SK-N-SH treated with all-trans-retinoic acid at 6 μM for 48 hours (cell line): ENCODE results near the gene NME7.

Source experiments
- ATAC-seq: fragments of 200-7000 bp; cut with Tn5 transposase; 3 replicates; pipeline ENCODE4 v1.9.1; 2020; ENCODE audit warnings: mild to moderate bottlenecking, moderate library complexity
- ARNTL ChIP-seq: fragments of 450-650 bp; formaldehyde crosslinking; IDR thresholded peaks from 2 replicates; pipeline ENCODE4 v1.5.0; 2020; ENCODE audit warnings: low read depth, mild to moderate bottlenecking, moderate library complexity, borderline replicate concordance
- BACH2 ChIP-seq: fragments of 250-450 bp; sonication (Bioruptor Pico); IDR thresholded peaks from 2 replicates; pipeline ENCODE4 v1.9.0; 2021; ENCODE audit warnings: mild to moderate bottlenecking, borderline replicate concordance
- CREB5 ChIP-seq: fragments of 250-450 bp; sonication (Bioruptor Pico); IDR thresholded peaks from 2 replicates; pipeline ENCODE4 v1.5.1; 2020; ENCODE audit warnings: low read depth, mild to moderate bottlenecking, moderate library complexity
- CSDC2 ChIP-seq: fragments of 250-450 bp; sonication (Bioruptor Pico); IDR thresholded peaks from 2 replicates; pipeline ENCODE4 v1.5.0; 2020; ENCODE audit warnings: mild to moderate bottlenecking, moderate library complexity
- CSRNP3 ChIP-seq: fragments of 250-450 bp; sonication (Bioruptor Pico); IDR thresholded peaks from 2 replicates; pipeline ENCODE4 v1.5.1; 2021; ENCODE audit warnings: mild to moderate bottlenecking, moderate library complexity
- ESRRG ChIP-seq: fragments of 250-450 bp; sonication (Bioruptor Pico); IDR thresholded peaks from 2 replicates; pipeline ENCODE4 v1.6.1; 2021; ENCODE audit warnings: mild to moderate bottlenecking
- GLIS3 ChIP-seq: fragments of 250-450 bp; sonication (Bioruptor Pico); IDR thresholded peaks from 2 replicates; pipeline ENCODE4 v1.5.0; 2020; ENCODE audit warnings: mild to moderate bottlenecking, moderate library complexity
- ISL1 ChIP-seq: fragments of 250-450 bp; sonication (Bioruptor Pico); IDR thresholded peaks from 2 replicates; pipeline ENCODE4 v2.1.2; 2022; ENCODE audit warnings: mild to moderate bottlenecking, moderate library complexity
- OSR1 ChIP-seq: fragments of 250-450 bp; sonication (Bioruptor Pico); IDR thresholded peaks from 2 replicates; pipeline ENCODE4 v1.8.0; 2022; ENCODE audit warnings: moderate library complexity, mild to moderate bottlenecking, inconsistent platforms
- POU6F1 ChIP-seq: fragments of 250-450 bp; sonication (Bioruptor Pico); IDR thresholded peaks from 2 replicates; pipeline ENCODE4 v1.8.0; 2021; ENCODE audit warnings: low read depth, mild to moderate bottlenecking, moderate library complexity, borderline replicate concordance
- PPARA ChIP-seq: fragments of 250-450 bp; sonication (Bioruptor Pico); IDR thresholded peaks from 2 replicates; pipeline ENCODE4 v1.5.0; 2020; ENCODE audit warnings: mild to moderate bottlenecking, borderline replicate concordance
- RARB ChIP-seq: fragments of 250-450 bp; sonication (Bioruptor Pico); IDR thresholded peaks from 2 replicates; pipeline ENCODE4 v1.8.0; 2021; ENCODE audit warnings: mild to moderate bottlenecking, moderate library complexity
- SNAI2 ChIP-seq: fragments of 250-450 bp; sonication (Bioruptor Pico); IDR thresholded peaks from 2 replicates; pipeline ENCODE4 v1.5.0; 2020; ENCODE audit warnings: mild to moderate bottlenecking, moderate library complexity
- TOX ChIP-seq: fragments of 250-450 bp; sonication (Bioruptor Pico); IDR thresholded peaks from 2 replicates; pipeline ENCODE4 v1.8.0; 2021; ENCODE audit warnings: mild to moderate bottlenecking, moderate library complexity, borderline replicate concordance
- TSHZ2 ChIP-seq: fragments of 250-450 bp; sonication (Bioruptor Pico); IDR thresholded peaks from 2 replicates; pipeline ENCODE4 v1.5.0; 2020; ENCODE audit warnings: mild to moderate bottlenecking, moderate library complexity
- ZFP3 ChIP-seq: fragments of 250-450 bp; sonication (Bioruptor Pico); IDR thresholded peaks from 2 replicates; pipeline ENCODE4 v1.5.0; 2020; ENCODE audit warnings: mild to moderate bottlenecking, moderate library complexity
- ZFP30 ChIP-seq: fragments of 450-650 bp; formaldehyde crosslinking; IDR thresholded peaks from 2 replicates; pipeline ENCODE4 v1.5.0; 2022; ENCODE audit warnings: mild to moderate bottlenecking, moderate library complexity
- ZNF565 ChIP-seq: fragments of 450-650 bp; formaldehyde crosslinking; conservative IDR thresholded peaks from 2 replicates; pipeline ENCODE4 v1.5.0; 2020; ENCODE audit warnings: low read depth, mild to moderate bottlenecking, moderate library complexity
- ZNF70 ChIP-seq: fragments of 450-650 bp; formaldehyde crosslinking; IDR thresholded peaks from 2 replicates; pipeline ENCODE4 v1.5.0; 2020; ENCODE audit warnings: mild to moderate bottlenecking, moderate library complexity
- ZNF8 ChIP-seq: fragments of 450-650 bp; formaldehyde crosslinking; IDR thresholded peaks from 2 replicates; pipeline ENCODE4 v1.5.0; 2020; ENCODE audit warnings: mild to moderate bottlenecking, moderate library complexity

The NME7 gene

GRCh38 chr1:169196161-169196560 is 171.4 kb downstream of the NME7 start:
- no peak for ATAC-seq

GRCh38 chr1:169193191-169193850 is 174.3 kb downstream of the NME7 start:
- no peak for TF ChIP-seq PPARA (CRISPR knock-in tag)
- TF ChIP-seq OSR1 (CRISPR knock-in tag), result no peak
- no peak for TF ChIP-seq ARNTL
- TF ChIP-seq ISL1 (CRISPR knock-in tag), result no peak
- TF ChIP-seq, all 23 proteins: peak for 0
- ATAC-seq, result 0 out of 3 replicates have a peak, but pooled peaks have one; percentile 22

More at GRCh38 chr1:169196161-169196560, 171.4 kb downstream of the NME7 start:
- no peak for TF ChIP-seq TOX (CRISPR knock-in tag)
- no peak for TF ChIP-seq ARNTL
- TF ChIP-seq ZNF8 (CRISPR knock-in tag), result no peak
- no peak for TF ChIP-seq TSHZ2
- no peak for TF ChIP-seq OSR1 (CRISPR knock-in tag)
- no peak for TF ChIP-seq ISL1 (CRISPR knock-in tag)
- TF ChIP-seq, all 23 proteins: peak for 0

- no peak for ATAC-seq
- TF ChIP-seq CREB5 (no peak), ZFP30 (CRISPR knock-in tag) (no peak), ZFP3 (CRISPR knock-in tag) (no peak), RARB (CRISPR knock-in tag) (no peak), OSR1 (CRISPR knock-in tag) (no peak), POU6F1 (CRISPR knock-in tag) (no peak), ZNF8 (CRISPR knock-in tag) (no peak), ESRRG (no peak), ZNF565 (CRISPR knock-in tag) (no peak), CSRNP3 (CRISPR knock-in tag) (no peak), SNAI2 (CRISPR knock-in tag) (no peak), ISL1 (CRISPR knock-in tag) (no peak), TOX (CRISPR knock-in tag) (no peak), ZNF70 (CRISPR knock-in tag) (no peak), GLIS3 (CRISPR knock-in tag) (no peak), BACH2 (no peak), CSDC2 (no peak), TSHZ2 (no peak)
These were observed 181.5 kb downstream of the NME7 start for GRCh38 chr1:169186106-169186505.
